ENCODE measurements around the gene TBX21.

DNA sequence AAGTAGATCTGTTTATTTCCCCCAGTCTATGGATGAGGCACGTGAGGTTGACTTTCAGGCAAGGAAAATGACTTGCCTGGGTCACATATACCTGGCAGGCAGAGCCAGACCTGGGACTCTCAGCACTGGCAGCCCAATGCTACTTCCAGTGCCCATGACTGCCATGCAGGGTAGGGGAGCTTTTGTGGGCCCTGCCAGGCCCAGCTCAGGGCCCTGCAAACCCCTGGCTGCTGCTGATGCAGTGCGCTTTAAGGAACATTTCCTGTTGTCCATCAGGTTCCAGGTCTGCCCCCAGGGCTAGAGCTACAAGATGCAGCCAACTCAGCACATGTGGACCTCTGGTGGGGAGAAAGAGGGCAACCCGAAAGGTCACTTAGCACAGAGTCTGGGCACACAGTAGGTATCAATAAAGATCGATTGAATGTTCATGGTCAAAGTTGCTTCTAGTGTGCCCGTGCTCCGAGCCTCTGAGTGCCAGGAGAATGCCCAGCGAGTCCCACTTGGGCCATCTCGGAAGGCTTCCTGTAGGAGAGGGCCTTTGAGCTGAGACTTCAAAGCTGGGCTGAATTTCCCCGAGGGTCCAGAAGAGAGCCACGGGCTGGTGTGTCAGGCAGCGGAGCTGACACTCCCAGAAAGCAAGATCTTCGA, 513 bp upstream of the TBX21 start:
- TF ChIP-seq TOX (CRISPR knock-in tag; IDR thresholded peaks at IDR 0.05; ENCODE audit: borderline replicate concordance) (no peak), PPARA (CRISPR knock-in tag; IDR thresholded peaks at IDR 0.05; ENCODE audit: borderline replicate concordance) (no peak), RARB (CRISPR knock-in tag; IDR thresholded peaks at IDR 0.05) (no peak), GLIS3 (CRISPR knock-in tag; IDR thresholded peaks at IDR 0.05) (no peak), ARNTL (CRISPR knock-in tag; IDR thresholded peaks at IDR 0.05; ENCODE audit: borderline replicate concordance, low read depth) (no peak), ISL1 (CRISPR knock-in tag; IDR thresholded peaks at IDR 0.05) (no peak), ZNF70 (CRISPR knock-in tag; IDR thresholded peaks at IDR 0.05) (no peak), BACH2 (CRISPR knock-in tag; IDR thresholded peaks at IDR 0.05; ENCODE audit: borderline replicate concordance) (no peak), ESRRG (CRISPR knock-in tag; IDR thresholded peaks at IDR 0.05) (no peak)
- TF ChIP-seq, protein P1, sequence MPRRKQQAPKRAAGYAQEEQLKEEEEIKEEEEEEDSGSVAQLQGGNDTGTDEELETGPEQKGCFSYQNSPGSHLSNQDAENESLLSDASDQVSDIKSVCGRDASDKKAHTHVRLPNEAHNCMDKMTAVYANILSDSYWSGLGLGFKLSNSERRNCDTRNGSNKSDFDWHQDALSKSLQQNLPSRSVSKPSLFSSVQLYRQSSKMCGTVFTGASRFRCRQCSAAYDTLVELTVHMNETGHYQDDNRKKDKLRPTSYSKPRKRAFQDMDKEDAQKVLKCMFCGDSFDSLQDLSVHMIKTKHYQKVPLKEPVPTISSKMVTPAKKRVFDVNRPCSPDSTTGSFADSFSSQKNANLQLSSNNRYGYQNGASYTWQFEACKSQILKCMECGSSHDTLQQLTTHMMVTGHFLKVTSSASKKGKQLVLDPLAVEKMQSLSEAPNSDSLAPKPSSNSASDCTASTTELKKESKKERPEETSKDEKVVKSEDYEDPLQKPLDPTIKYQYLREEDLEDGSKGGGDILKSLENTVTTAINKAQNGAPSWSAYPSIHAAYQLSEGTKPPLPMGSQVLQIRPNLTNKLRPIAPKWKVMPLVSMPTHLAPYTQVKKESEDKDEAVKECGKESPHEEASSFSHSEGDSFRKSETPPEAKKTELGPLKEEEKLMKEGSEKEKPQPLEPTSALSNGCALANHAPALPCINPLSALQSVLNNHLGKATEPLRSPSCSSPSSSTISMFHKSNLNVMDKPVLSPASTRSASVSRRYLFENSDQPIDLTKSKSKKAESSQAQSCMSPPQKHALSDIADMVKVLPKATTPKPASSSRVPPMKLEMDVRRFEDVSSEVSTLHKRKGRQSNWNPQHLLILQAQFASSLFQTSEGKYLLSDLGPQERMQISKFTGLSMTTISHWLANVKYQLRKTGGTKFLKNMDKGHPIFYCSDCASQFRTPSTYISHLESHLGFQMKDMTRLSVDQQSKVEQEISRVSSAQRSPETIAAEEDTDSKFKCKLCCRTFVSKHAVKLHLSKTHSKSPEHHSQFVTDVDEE (CRISPR knock-in tag; IDR thresholded peaks at IDR 0.05) = no peak
- TF ChIP-seq, protein P2, sequence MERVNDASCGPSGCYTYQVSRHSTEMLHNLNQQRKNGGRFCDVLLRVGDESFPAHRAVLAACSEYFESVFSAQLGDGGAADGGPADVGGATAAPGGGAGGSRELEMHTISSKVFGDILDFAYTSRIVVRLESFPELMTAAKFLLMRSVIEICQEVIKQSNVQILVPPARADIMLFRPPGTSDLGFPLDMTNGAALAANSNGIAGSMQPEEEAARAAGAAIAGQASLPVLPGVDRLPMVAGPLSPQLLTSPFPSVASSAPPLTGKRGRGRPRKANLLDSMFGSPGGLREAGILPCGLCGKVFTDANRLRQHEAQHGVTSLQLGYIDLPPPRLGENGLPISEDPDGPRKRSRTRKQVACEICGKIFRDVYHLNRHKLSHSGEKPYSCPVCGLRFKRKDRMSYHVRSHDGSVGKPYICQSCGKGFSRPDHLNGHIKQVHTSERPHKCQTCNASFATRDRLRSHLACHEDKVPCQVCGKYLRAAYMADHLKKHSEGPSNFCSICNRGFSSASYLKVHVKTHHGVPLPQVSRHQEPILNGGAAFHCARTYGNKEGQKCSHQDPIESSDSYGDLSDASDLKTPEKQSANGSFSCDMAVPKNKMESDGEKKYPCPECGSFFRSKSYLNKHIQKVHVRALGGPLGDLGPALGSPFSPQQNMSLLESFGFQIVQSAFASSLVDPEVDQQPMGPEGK (CRISPR knock-in tag; IDR thresholded peaks at IDR 0.05; ENCODE audit: borderline replicate concordance) = no peak
- TF ChIP-seq, protein P3, sequence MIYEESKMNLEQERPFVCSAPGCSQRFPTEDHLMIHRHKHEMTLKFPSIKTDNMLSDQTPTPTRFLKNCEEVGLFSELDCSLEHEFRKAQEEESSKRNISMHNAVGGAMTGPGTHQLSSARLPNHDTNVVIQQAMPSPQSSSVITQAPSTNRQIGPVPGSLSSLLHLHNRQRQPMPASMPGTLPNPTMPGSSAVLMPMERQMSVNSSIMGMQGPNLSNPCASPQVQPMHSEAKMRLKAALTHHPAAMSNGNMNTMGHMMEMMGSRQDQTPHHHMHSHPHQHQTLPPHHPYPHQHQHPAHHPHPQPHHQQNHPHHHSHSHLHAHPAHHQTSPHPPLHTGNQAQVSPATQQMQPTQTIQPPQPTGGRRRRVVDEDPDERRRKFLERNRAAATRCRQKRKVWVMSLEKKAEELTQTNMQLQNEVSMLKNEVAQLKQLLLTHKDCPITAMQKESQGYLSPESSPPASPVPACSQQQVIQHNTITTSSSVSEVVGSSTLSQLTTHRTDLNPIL (CRISPR knock-in tag; IDR thresholded peaks at IDR 0.05; ENCODE audit: low read depth) = no peak

Data from SK-N-SH treated with all-trans-retinoic acid at 6 μM for 48 hours (cell line).